CD4-positive, alpha-beta T cell treated with Interleukin-4 for 4 hours (primary cell): ENCODE measurements around the gene SCAND1.
"Not testable (repeated sequence)": the region's sequence is repeated elsewhere in the genome, so short reads cannot be mapped to it uniquely, and the experiment has no call there.

Experiments
- DNase-seq: peaks from one replicate; pipeline ENCODE4 v3.0.0-alpha.2; 2020

SCAND1 gene

DNA sequence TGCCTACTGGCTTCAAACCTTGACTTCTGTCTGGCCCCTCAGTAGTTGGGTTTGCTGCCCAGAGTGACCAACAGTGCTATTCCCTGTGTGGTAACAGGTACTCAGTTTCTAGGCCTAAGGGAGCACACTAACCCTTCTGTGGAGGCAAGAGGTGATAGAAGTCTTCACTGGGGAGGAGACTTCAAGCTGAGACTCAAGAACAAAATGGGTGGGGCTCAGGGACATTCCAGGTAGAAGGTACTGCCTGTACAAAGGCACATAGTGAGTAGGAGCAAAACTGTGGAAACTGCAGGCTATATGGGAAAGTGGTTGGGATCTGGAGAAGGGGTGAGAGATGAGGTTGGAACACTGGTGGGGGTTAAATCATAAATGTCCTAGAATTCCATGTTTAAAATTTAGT is 2.3 kb upstream of the SCAND1 start:
- no peak for DNase-seq

GRCh38 chr20:35954907-35955251 is 577 bp upstream of the SCAND1 start:
- DNase-seq = peak; percentile 29

- DNase-seq = peak; percentile 52
Measured at GRCh38 chr20:35953387-35954199, 709 bp downstream of the SCAND1 start.

DNA sequence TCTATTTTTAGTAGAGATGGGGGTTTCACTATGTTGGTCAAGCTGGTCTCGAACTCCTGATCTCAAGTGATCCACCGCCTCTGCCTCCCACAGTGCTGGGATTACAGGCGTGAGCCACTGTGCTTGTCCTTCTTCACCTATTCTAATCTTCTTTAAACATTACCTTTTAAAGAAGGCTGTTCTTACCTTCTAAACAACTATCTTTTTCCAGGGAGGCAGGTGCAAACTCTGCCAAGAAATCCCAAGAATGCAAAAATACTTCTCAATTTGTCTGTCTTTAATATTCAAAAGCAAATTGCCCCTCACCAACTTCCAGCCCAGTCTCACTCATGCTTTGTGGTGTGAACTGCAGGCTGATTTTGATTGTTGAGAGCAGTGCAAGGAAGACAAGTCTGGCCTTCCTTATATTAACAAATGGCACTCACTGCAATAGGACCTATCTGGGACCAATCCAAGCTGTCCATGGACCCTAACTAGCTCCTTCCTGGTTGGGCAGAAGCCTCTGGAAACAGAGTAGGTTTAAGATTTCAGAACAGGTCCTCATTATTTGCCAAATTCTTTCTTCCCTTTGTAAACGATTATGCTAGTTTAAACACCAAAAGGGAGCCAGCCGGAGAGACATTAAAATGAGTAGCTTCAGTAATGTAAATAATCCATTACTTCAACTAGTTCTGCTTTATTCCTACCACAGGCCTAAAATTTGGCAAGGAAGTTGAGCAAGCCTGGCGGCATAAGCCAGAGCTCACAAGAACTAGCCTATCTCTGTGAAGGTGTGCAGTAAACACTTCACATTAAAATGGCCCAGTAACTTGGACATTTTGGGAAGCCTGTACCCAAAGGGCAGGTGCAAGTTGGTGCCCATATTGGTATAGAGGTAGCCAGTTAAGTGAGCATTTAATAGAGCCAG is 1.6 kb downstream of the SCAND1 start:
- DNase-seq = peak; percentile 11

DNA sequence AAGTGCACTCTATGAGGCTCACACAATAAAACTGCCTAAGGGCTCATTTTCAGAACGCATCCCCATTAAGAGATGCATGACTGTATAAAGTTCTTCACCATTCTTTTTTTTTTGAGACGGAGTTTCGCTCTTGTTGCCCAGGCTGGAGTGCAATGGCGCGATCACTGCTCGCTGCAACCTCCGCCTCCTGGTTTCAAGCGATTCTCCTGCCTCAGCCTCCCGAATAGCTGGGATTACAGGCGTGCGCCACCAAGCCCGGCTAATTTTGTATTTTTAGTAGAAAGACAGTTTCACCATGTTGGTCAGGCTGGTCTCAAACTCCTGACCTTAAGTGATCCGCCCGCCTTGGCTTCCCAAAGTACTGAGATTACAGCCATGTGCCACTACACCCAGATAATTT is 2.2 kb downstream of the SCAND1 start:
- DNase-seq = not testable (repeated sequence)

GRCh38 chr20:35950093-35950492 is 4.2 kb downstream of the SCAND1 start:
- no peak for DNase-seq

GRCh38 chr20:35947907-35948306 is 6.4 kb downstream of the SCAND1 start:
- no peak for DNase-seq

DNA sequence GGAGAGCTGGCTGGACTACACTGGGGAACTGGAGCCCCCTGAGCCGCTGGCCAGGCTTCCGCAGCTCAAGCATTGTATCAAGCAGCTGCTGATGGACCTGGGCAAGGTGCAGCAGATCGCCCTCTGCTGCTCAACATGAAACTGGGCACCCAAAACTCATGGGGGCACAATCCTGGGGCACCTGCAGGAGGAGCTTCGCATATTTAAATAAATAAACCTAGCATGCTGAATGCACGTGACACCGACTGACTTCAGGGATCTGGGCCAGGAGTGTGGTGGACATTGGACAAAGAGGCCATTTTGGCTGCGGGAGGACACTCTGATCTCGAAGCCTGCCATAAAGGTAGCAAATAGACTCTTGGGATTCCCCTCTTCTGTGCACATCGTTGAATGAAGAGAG is 6.8 kb downstream of the SCAND1 start:
- peak; percentile 10 for DNase-seq

GRCh38 chr20:35942243-35942642 is 12.1 kb downstream of the SCAND1 start:
- no peak for DNase-seq

DNA sequence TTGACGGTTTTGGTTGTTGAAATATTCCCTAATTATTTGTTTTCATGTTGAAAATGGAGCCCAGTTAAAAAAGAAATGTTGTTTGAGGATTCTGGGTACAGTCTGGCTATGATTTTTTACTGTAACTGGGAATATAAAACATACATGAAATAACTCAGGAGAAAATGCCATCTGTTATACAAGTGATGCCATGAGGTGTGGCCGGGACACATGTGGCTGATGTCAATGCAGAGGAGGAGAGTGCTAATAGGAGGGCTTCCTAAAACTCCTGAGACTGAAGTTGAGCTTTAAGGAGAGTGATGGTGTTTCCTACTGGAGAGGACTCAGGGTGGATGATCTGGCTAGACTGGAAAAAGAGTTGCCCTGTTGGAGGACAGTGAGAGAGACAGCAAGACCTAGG is 12.7 kb downstream of the SCAND1 start:
- no peak for DNase-seq

DNA sequence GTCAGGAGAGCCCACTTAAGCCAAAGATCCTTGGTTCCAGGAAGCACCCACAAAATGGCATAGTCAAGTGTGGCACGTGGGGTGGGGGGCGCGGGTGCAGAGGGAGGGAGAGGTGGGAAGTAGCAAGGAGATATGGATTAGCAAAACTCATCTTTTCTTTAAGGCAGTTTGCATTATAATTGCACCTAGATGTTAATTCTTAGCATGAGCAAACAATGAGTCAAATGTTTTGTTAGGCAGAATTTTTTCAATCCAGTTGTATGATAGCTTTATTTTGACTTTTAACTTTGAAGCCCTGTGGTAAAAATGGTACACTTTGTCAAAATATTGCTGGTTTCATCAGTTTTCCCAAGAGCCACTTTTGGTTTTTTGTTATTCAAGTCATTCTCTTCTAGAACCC is 15.0 kb downstream of the SCAND1 start:
- no peak for DNase-seq

- DNase-seq = no peak
Measured at GRCh38 chr20:35934050-35934449, 20.3 kb downstream of the SCAND1 start.

DNA sequence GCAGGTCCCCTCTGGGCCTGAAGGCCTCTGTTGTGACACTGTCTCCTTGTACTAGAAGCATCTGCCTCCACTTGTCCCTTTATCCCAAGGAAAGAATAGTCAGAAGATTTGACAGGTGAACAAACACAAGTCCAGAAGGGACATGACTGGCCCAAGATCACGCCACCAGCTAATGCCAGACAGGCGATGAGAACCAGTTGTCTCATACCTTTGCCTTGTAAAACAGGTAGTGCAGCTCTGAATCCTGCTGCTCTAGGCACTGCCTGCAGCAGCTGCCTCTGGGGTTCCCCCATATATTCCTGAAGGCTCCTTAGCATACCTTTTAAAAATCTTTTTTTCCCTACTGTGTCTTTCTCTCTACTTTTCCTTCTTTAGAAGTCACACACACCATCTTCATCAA is 25.0 kb downstream of the SCAND1 start:
- DNase-seq = no peak

DNA sequence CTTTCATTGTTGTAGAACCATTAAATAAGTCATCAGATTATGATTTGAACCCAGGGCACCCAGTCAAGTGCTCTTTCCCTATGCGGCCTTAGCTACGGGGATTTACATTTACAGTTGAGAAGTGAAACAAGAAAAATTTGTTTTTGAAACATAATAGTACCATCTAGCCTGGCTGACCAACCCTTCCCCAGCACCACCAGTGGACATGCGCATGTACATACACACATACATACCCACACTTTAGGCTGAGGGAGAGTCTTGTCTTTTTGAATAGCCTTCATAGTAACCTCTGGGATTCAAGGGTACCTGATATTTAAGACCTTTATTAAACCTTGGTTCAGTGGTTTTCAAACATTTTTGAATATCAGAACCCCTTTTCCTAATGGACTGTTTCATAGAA is 33.8 kb downstream of the SCAND1 start:
- no peak for DNase-seq

- no peak for DNase-seq
Measured at GRCh38 chr20:35918021-35918420, 36.3 kb downstream of the SCAND1 start.

- DNase-seq = no peak
Measured at GRCh38 chr20:35917077-35917476, 37.2 kb downstream of the SCAND1 start.

- no peak for DNase-seq
Measured at GRCh38 chr20:35912881-35913280, 41.4 kb downstream of the SCAND1 start.

GRCh38 chr20:35910254-35910653 is 44.0 kb downstream of the SCAND1 start:
- DNase-seq = no peak

DNA sequence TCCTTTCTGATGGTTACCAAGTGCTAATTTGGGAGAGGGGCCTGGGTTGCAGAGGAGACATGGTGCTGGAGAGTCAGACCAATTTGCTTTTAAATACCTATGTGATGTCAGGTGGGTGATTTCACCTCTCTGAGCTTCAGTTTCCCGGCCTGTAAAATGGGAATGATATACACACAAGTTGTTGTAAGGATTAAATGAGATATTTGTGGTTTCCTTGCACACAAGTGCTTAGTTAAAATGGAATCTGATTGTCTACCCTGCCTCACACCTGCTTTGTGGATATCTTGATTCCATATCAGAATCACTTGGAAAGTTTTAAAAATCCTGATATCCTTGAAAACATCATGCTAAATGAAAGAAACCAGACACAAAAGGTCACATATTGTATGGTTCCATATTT is 44.5 kb downstream of the SCAND1 start:
- no peak for DNase-seq

GRCh38 chr20:35909176-35909575 is 45.1 kb downstream of the SCAND1 start:
- no peak for DNase-seq

DNA sequence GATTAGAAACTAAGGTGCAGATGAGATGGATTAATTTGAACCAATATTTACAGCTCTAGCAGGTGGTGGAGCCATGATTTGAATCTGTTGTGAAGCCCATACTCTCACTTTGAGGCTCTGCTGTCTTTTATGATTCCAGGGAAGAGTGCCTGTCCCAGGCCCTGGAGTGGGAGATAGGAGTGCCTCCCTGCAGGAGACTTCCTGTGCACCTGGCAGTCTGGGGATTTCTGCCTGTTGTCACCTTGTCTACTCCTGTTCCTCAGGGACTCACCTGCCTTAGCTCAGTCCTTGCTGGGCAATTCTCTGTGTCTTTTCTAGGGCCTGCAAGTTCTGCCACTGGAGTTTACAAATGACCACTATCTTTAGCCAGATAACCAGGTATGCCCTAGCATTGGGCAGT is 46.3 kb downstream of the SCAND1 start:
- no peak for DNase-seq

- DNase-seq = no peak
Measured at GRCh38 chr20:35907017-35907701, 47.1 kb downstream of the SCAND1 start.

GRCh38 chr20:35904982-35905663 is 49.2 kb downstream of the SCAND1 start:
- DNase-seq = no peak
